WTC11 (cell line): ENCODE results near the gene OST4. TPM values are rescaled to one million over a fixed set of nuclear protein-coding genes. Genes with fewer than 3 reads are reported as not detected.

Source experiments
- ATAC-seq: fragments of 200-7000 bp; cut with Tn5 transposase; 2 replicates; pipeline ENCODE4 v1.10.0; 2021; ENCODE audit warnings: mild to moderate bottlenecking, moderate library complexity
- CTCF ChIA-PET: fragments of 300-600 bp; sonication (Branson Sonifier 250); formaldehyde crosslinking; loops from one replicate; lab custom pipeline; 2021; ENCODE audit warnings: antibody characterized with exemption; lab: Charles Lee
- POLR2A ChIA-PET: fragments of 350-600 bp; sonication (Branson Sonifier 250); formaldehyde crosslinking; loops from one replicate; lab custom pipeline; 2021; ENCODE audit warnings: antibody characterized with exemption; lab: Charles Lee
- DNase-seq: peaks from one replicate; pipeline ENCODE4 v3.0.0; 2021; ENCODE audit warnings: low spot score
- H3K27ac Mint-ChIP-seq: 2 replicates; pipeline ENCODE4 v1.8.0; 2021; ENCODE audit warnings: mixed read lengths
- H3K27me3 Mint-ChIP-seq: 2 replicates; pipeline ENCODE4 v1.8.0; 2021; ENCODE audit warnings: low read depth, mild to moderate bottlenecking, moderate library complexity, mixed read lengths
- H3K36me3 Mint-ChIP-seq: 2 replicates; pipeline ENCODE4 v1.8.0; 2021; ENCODE audit warnings: mixed read lengths
- H3K4me1 Mint-ChIP-seq: 2 replicates; pipeline ENCODE4 v1.8.0; 2022; ENCODE audit warnings: mixed read lengths
- H3K4me3 Mint-ChIP-seq: 2 replicates; pipeline ENCODE4 v1.8.0; 2021; ENCODE audit warnings: mild to moderate bottlenecking, moderate library complexity, mixed read lengths
- H3K9me3 Mint-ChIP-seq: 2 replicates; pipeline ENCODE4 v1.8.0; 2021; ENCODE audit warnings: mixed read lengths
- ATF1 ChIP-seq: sonication (generic); formaldehyde crosslinking; IDR thresholded peaks from 2 replicates; pipeline ENCODE4 v1.8.1; 2023; ENCODE audit warnings: mild to moderate bottlenecking, moderate library complexity, missing genetic modification reagents
- ETV6 ChIP-seq: sonication (generic); formaldehyde crosslinking; IDR thresholded peaks from 2 replicates; pipeline ENCODE4 v1.8.1; 2022; ENCODE audit warnings: mild to moderate bottlenecking, missing genetic modification reagents
- GRHL2 ChIP-seq: fragments of 250-450 bp; sonication (Bioruptor Pico); IDR thresholded peaks from 2 replicates; pipeline ENCODE4 v1.8.0; 2022; ENCODE audit warnings: mild to moderate bottlenecking, moderate library complexity; ENCODE audit not compliant: insufficient replicate concordance, severe bottlenecking
- IRF1 ChIP-seq: sonication (generic); formaldehyde crosslinking; IDR thresholded peaks from 2 replicates; pipeline ENCODE4 v1.8.0; 2023; ENCODE audit warnings: missing genetic modification reagents
- MXD4 ChIP-seq: fragments of 250-450 bp; sonication (Bioruptor Pico); IDR thresholded peaks from 2 replicates; pipeline ENCODE4 v1.8.0; 2021; ENCODE audit warnings: mild to moderate bottlenecking, moderate library complexity, borderline replicate concordance
- PRDM15 ChIP-seq: sonication (generic); formaldehyde crosslinking; IDR thresholded peaks from 2 replicates; pipeline ENCODE4 v1.8.0; 2022; ENCODE audit warnings: missing genetic modification reagents
- SMAD3 ChIP-seq: sonication (generic); formaldehyde crosslinking; IDR thresholded peaks from 2 replicates; pipeline ENCODE4 v1.8.0; 2022; ENCODE audit warnings: missing genetic modification reagents, mild to moderate bottlenecking, borderline replicate concordance
- SMAD4 ChIP-seq: sonication (generic); formaldehyde crosslinking; IDR thresholded peaks from 2 replicates; pipeline ENCODE4 v1.8.0; 2022; ENCODE audit warnings: mild to moderate bottlenecking, missing genetic modification reagents
- SOX15 ChIP-seq: fragments of 250-450 bp; sonication (Bioruptor Pico); IDR thresholded peaks from 2 replicates; pipeline ENCODE4 v1.9.0; 2021; ENCODE audit warnings: mild to moderate bottlenecking
- USF1 ChIP-seq: sonication (generic); formaldehyde crosslinking; IDR thresholded peaks from 2 replicates; pipeline ENCODE4 v1.8.0; 2022; ENCODE audit warnings: mild to moderate bottlenecking, missing genetic modification reagents
- ZBTB21 ChIP-seq: sonication (generic); formaldehyde crosslinking; IDR thresholded peaks from 2 replicates; pipeline ENCODE4 v1.8.1; 2023; ENCODE audit warnings: mild to moderate bottlenecking, missing genetic modification reagents, borderline replicate concordance
- ZMAT4 ChIP-seq: fragments of 250-450 bp; sonication (Bioruptor Pico); IDR thresholded peaks from 2 replicates; pipeline ENCODE4 v1.9.0; 2021; ENCODE audit warnings: mild to moderate bottlenecking
- ZNF232 ChIP-seq: sonication (generic); formaldehyde crosslinking; IDR thresholded peaks from 2 replicates; pipeline ENCODE4 v1.8.0; 2022; ENCODE audit warnings: mild to moderate bottlenecking, missing genetic modification reagents
- total RNA-seq: library from RNA; stranded (reverse); gene quantifications from 3 replicates; pipeline ENCODE4 v1.2.3, GENCODE V29; 2021
- TF ChIP-seq, protein P1 (sequence below): sonication (generic); formaldehyde crosslinking; IDR thresholded peaks from 2 replicates; pipeline ENCODE4 v1.8.1; 2023; ENCODE audit warnings: mild to moderate bottlenecking, moderate library complexity, missing genetic modification reagents
- TF ChIP-seq, protein P2 (sequence below): sonication (generic); formaldehyde crosslinking; IDR thresholded peaks from 2 replicates; pipeline ENCODE4 v1.8.1; 2022; ENCODE audit warnings: mild to moderate bottlenecking, missing genetic modification reagents, moderate library complexity, borderline replicate concordance
- TF ChIP-seq, protein P3 (sequence below): sonication (generic); formaldehyde crosslinking; IDR thresholded peaks from 2 replicates; pipeline ENCODE4 v1.8.1; 2023; ENCODE audit warnings: mild to moderate bottlenecking, missing genetic modification reagents, moderate library complexity
- TF ChIP-seq, protein P4 (sequence below): fragments of 250-450 bp; sonication (Bioruptor Pico); conservative IDR thresholded peaks from 2 replicates; pipeline ENCODE4 v1.9.0; 2021; ENCODE audit warnings: mild to moderate bottlenecking
- TF ChIP-seq, protein P5 (sequence below): fragments of 250-450 bp; sonication (Bioruptor Pico); IDR thresholded peaks from 2 replicates; pipeline ENCODE4 v1.9.0; 2021; ENCODE audit warnings: moderate library complexity, mild to moderate bottlenecking, inconsistent platforms, borderline replicate concordance

OST4 gene
- total RNA-seq, 1 experiment from 2014 or later: 210 TPM

GRCh38 chr2:27032495-27033252 lies 38.8 kb downstream of the OST4 start, which contains the start of gene TMEM214 (continued):
- TF ChIP-seq IRF1 (CRISPR knock-in tag) (peak; percentile 10; the same call in 1 of the 2 replicates), MXD4 (CRISPR knock-in tag) (no peak), SOX15 (CRISPR knock-in tag) (no peak), SMAD3 (CRISPR knock-in tag) (0 out of 2 replicates have a peak, but pooled peaks have one; percentile 45), SMAD4 (CRISPR knock-in tag) (0 out of 2 replicates have a peak, but pooled peaks have one; percentile 36), ZBTB21 (CRISPR knock-in tag) (0 out of 2 replicates have a peak, but pooled peaks have one; percentile 63), GRHL2 (CRISPR knock-in tag) (no peak)
- TF ChIP-seq, protein P1, sequence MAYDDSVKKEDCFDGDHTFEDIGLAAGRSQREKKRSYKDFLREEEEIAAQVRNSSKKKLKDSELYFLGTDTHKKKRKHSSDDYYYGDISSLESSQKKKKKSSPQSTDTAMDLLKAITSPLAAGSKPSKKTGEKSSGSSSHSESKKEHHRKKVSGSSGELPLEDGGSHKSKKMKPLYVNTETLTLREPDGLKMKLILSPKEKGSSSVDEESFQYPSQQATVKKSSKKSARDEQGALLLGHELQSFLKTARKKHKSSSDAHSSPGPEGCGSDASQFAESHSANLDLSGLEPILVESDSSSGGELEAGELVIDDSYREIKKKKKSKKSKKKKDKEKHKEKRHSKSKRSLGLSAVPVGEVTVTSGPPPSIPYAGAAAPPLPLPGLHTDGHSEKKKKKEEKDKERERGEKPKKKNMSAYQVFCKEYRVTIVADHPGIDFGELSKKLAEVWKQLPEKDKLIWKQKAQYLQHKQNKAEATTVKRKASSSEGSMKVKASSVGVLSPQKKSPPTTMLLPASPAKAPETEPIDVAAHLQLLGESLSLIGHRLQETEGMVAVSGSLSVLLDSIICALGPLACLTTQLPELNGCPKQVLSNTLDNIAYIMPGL (CRISPR knock-in tag): peak; percentile 68; the same call in 1 of the 2 replicates
- TF ChIP-seq, protein P2, sequence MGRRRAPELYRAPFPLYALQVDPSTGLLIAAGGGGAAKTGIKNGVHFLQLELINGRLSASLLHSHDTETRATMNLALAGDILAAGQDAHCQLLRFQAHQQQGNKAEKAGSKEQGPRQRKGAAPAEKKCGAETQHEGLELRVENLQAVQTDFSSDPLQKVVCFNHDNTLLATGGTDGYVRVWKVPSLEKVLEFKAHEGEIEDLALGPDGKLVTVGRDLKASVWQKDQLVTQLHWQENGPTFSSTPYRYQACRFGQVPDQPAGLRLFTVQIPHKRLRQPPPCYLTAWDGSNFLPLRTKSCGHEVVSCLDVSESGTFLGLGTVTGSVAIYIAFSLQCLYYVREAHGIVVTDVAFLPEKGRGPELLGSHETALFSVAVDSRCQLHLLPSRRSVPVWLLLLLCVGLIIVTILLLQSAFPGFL (CRISPR knock-in tag): 0 out of 2 replicates have a peak, but pooled peaks have one; percentile 35

DNA sequence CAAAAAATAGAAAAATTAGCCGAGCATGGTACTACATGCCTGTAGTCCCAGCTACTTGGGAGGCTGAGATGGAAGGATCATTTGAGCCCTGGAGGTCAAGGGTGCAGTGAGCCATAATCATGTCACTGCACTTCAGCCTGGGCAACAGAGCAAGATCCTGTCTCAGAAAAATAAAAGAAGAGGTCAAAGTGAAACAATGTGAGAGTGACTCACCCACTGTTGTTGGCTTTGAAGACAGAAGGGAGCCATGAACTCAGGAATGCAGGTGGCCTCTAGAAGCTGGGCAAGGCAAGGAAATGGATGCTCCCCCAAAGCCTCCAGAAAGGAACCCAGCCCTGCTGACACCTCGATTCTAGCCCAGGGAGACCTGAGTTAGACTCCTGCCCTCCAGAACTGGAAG lies 42.4 kb downstream of the OST4 start:
- DNase-seq (no peak), ATAC-seq (no peak)
- peaks cover 7% of the 10 kb centered on the region; the same call in 1 of the 2 replicates for H3K36me3 Mint-ChIP-seq
- H3K4me3 Mint-ChIP-seq: no peak overlapping the region
- TF ChIP-seq ZMAT4: no peak
- TF ChIP-seq, protein P3, sequence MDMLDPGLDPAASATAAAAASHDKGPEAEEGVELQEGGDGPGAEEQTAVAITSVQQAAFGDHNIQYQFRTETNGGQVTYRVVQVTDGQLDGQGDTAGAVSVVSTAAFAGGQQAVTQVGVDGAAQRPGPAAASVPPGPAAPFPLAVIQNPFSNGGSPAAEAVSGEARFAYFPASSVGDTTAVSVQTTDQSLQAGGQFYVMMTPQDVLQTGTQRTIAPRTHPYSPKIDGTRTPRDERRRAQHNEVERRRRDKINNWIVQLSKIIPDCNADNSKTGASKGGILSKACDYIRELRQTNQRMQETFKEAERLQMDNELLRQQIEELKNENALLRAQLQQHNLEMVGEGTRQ (CRISPR knock-in tag): no peak
- TF ChIP-seq, protein P4, sequence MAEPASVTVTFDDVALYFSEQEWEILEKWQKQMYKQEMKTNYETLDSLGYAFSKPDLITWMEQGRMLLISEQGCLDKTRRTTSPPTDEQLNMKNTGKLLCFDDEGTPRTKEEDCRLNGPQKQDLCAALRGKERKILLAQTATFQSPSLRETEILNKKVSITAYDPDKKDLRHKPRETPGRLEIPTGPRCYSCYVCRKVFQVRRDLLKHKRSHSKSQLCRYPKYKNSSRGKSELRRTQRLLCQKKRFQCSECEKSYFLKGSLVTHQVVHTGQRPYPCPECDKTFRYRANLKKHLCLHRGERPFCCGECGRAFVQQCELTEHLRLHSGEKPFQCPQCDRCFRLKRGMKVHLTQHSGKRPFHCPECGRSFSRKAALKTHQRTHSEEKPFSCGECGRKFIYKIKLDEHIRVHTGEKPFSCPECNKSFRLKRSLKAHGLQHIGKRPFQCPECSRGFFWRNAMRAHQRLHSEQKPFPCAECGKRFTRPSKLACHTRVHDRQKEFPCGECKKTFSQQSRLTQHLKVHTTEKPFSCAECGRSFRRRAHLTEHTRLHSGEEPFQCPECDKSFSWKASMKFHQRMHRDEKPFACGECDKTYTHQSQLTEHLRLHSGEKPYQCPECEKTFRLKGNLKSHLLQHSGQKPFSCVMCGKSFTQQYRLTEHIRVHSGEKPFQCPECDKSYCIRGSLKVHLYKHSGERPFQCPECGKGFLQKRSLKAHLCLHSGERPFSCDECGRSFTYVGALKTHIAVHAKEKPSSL (CRISPR knock-in tag): no peak
- POLR2A ChIA-PET: no interaction called here
- CTCF ChIA-PET: interaction anchor here (4.8 kb wide), 1 partner anchor 13 kb away, joined by 47 read pairs; no protein-coding TSS in a partner anchor
- H3K27me3 Mint-ChIP-seq: no peaks in the 10 kb centered on the region
- no peaks in the 10 kb centered on the region for H3K9me3 Mint-ChIP-seq
- H3K4me1 Mint-ChIP-seq: peaks cover 15% of the 10 kb centered on the region
- H3K27ac Mint-ChIP-seq: no peak overlapping the region

- no peak for ATAC-seq
- POLR2A ChIA-PET: no interaction called here
- H3K4me1 Mint-ChIP-seq: peaks cover 8% of the 10 kb centered on the region; the same call in 1 of the 2 replicates
- no peak for DNase-seq
- no peak overlapping the region for H3K4me3 Mint-ChIP-seq
- H3K27me3 Mint-ChIP-seq: no peaks in the 10 kb centered on the region
- no peak overlapping the region for H3K27ac Mint-ChIP-seq
- no peaks in the 10 kb centered on the region for H3K9me3 Mint-ChIP-seq
- CTCF ChIA-PET: interaction anchor here (3.3 to 6.3 kb wide), 3 partner anchors 11 to 180 kb away, joined by 47 to 161 read pairs (median 59); partner anchors contain the start of gene DPYSL5
- H3K36me3 Mint-ChIP-seq: peaks cover 7% of the 10 kb centered on the region; the same call in 1 of the 2 replicates
- no peak for TF ChIP-seq ETV6 (CRISPR knock-in tag)
- TF ChIP-seq PRDM15: no peak
- TF ChIP-seq ATF1 (CRISPR knock-in tag): no peak
- no peak for TF ChIP-seq ZNF232 (CRISPR knock-in tag)
- TF ChIP-seq, protein P5, sequence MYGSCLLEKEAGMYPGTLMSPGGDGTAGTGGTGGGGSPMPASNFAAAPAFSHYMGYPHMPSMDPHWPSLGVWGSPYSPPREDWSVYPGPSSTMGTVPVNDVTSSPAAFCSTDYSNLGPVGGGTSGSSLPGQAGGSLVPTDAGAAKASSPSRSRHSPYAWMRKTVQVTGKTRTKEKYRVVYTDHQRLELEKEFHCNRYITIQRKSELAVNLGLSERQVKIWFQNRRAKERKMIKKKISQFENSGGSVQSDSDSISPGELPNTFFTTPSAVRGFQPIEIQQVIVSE (CRISPR knock-in tag): no peak
- no peak for TF ChIP-seq ZBTB21 (CRISPR knock-in tag)
- no peak for TF ChIP-seq USF1
Measured at GRCh38 chr2:27027211-27027651, 44.2 kb downstream of the OST4 start.
